ENCODE results near the gene TMEM40.
"Not testable (repeated sequence)": the region's sequence is repeated elsewhere in the genome, so short reads cannot be mapped to it uniquely, and the experiment has no call there.

DNA sequence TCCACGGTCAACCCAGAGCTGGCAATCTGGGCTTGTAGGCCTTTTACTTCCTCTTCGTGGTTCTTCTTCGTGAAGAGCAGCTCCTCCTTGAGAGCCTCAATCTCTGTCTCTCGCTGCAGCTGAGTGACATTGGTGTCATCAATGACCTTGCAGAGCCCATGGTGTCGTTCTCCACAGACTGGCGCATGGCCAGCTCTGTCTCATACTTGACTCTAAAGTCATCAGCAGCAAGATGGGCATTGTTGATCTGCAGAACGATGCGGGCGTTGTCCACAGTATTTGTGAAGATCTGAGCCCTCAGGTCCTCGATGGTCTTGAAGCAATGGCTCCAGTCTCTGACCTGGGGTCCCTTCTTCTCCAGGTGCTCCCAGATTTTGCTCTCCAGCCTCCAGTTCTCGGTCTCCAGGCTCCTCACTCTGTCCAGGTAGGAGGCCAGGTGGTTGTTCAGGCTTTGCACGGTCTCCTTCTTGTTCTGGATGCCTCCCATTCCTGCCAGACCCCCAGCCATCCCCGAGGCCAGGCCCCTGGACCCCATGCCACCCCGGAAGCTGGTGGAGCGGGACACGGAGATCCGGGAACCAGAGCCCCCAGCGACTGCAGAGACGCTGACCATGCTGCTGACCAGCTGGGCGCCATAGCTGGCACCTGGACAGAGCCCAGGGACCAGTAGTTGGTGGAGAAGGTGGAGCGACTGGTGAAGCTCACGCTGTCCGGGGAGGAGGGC lies 29.1 kb upstream of the TMEM40 start:
- not testable (repeated sequence) for TF ChIP-seq SP1 (IDR thresholded peaks at IDR 0.05); CTBP1 (IDR thresholded peaks at IDR 0.05; ENCODE audit: borderline replicate concordance); FOXK2 (IDR thresholded peaks at IDR 0.05); ELF4 (IDR thresholded peaks at IDR 0.05); FOXM1 (IDR thresholded peaks at IDR 0.05; ENCODE audit: borderline replicate concordance); BHLHE40 (IDR thresholded peaks at IDR 0.05; ENCODE audit: borderline replicate concordance); LEF1 (IDR thresholded peaks at IDR 0.05; ENCODE audit: borderline replicate concordance)
